Colonic mucosa (tissue), 4 donors: Measurements from ENCODE around the gene SNX32. TPM values are rescaled to one million over a fixed set of nuclear protein-coding genes. Genes with fewer than 3 reads are reported as not detected.

Experiments
- DNase-seq: peaks from one replicate; pipeline ENCODE4 v3.0.0-alpha.2; 2020
- H3K27ac ChIP-seq: fragments of 200-600 bp; one replicate; pipeline ENCODE4 v1.8.0; 2021
- H3K27me3 ChIP-seq: fragments of 200-600 bp; one replicate; pipeline ENCODE4 v1.8.0; 2021
- H3K36me3 ChIP-seq: fragments of 200-600 bp; one replicate; pipeline ENCODE4 v1.8.0; 2021
- H3K4me1 ChIP-seq: fragments of 200-600 bp; one replicate; pipeline ENCODE4 v1.8.0; 2021; ENCODE audit warnings: mild to moderate bottlenecking
- H3K4me3 ChIP-seq: fragments of 200-600 bp; one replicate; pipeline ENCODE4 v1.8.0; 2021
- H3K9ac ChIP-seq, 2 donors: one replicate each; pipeline ENCODE4 v1.7.0; 2013; ENCODE audit warnings: control low read depth in 2 of 2, low read depth in 2 of 2, low read length in 2 of 2
- H3K9me3 ChIP-seq: fragments of 200-600 bp; one replicate; pipeline ENCODE4 v1.8.0; 2021
- intact Hi-C: fragments of 100-400 bp; cut with DNase I; formaldehyde crosslinking; loops from one replicate; pipeline ENCODE4 v1.14.1; 2022
- total RNA-seq, 2 donors: library from RNA; stranded (reverse); fragmentation: NEBNext Ultra II Directional in 1 of 2; extraction: Animal tissue kit (Norgen Biotek cat#: 25700) in 1 of 2; gene quantifications; one replicate each; pipeline ENCODE4 v1.2.1, GENCODE V29; 2021
- TF ChIP-seq, protein P1 (sequence below): fragments of 200-600 bp; IDR thresholded peaks from one replicate; pipeline ENCODE4 v1.8.0; 2022; ENCODE audit warnings: antibody characterized with exemption, mild to moderate bottlenecking
- donor health status: healthy.
- donor health status: DM: no; HTN: no; CAD: no.
- donor health status: DM: no; HTN: no; CAD: no.

SNX32 gene
- total RNA-seq, 2 donors from 2014 or later = 1.6 to 1.9 TPM

DNA sequence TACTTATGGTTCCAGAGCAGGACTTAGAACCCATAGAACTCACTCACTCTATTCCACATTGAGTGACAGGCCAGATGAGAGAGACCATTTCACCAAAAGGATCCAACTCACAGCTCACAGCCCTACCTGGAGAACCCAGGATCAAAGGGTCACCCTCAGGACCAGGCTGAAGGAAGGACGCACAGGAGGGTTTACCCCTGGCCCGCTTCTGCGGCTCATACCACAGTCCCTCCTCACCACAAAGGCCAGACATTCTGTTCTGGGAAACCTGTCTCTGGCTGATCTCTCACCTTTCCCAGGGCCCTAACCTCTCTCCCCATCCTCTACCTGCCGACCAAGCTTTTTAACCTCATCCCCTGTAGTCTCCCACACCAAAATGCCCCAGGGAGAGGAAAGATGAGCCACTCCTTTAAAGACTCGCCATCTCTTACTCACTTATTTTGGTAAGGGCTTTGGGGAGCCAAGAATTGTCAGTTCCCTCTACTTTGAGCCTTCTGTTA lies 61.8 kb downstream of the SNX32 start:
- Histone ChIP-seq H3K27me3 (no peaks in the 10 kb centered on the region), H3K9ac (no peak overlapping the region), H3K4me1 (peaks cover 9% of the 10 kb centered on the region), H3K27ac (no peak overlapping the region), H3K9me3 (no peaks in the 10 kb centered on the region), H3K36me3 (no peaks in the 10 kb centered on the region), H3K4me3 (no peak overlapping the region)
- intact Hi-C loops = no loop called here
- TF ChIP-seq, protein P1, sequence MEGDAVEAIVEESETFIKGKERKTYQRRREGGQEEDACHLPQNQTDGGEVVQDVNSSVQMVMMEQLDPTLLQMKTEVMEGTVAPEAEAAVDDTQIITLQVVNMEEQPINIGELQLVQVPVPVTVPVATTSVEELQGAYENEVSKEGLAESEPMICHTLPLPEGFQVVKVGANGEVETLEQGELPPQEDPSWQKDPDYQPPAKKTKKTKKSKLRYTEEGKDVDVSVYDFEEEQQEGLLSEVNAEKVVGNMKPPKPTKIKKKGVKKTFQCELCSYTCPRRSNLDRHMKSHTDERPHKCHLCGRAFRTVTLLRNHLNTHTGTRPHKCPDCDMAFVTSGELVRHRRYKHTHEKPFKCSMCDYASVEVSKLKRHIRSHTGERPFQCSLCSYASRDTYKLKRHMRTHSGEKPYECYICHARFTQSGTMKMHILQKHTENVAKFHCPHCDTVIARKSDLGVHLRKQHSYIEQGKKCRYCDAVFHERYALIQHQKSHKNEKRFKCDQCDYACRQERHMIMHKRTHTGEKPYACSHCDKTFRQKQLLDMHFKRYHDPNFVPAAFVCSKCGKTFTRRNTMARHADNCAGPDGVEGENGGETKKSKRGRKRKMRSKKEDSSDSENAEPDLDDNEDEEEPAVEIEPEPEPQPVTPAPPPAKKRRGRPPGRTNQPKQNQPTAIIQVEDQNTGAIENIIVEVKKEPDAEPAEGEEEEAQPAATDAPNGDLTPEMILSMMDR = no peak
- DNase-seq = no peak

DNA sequence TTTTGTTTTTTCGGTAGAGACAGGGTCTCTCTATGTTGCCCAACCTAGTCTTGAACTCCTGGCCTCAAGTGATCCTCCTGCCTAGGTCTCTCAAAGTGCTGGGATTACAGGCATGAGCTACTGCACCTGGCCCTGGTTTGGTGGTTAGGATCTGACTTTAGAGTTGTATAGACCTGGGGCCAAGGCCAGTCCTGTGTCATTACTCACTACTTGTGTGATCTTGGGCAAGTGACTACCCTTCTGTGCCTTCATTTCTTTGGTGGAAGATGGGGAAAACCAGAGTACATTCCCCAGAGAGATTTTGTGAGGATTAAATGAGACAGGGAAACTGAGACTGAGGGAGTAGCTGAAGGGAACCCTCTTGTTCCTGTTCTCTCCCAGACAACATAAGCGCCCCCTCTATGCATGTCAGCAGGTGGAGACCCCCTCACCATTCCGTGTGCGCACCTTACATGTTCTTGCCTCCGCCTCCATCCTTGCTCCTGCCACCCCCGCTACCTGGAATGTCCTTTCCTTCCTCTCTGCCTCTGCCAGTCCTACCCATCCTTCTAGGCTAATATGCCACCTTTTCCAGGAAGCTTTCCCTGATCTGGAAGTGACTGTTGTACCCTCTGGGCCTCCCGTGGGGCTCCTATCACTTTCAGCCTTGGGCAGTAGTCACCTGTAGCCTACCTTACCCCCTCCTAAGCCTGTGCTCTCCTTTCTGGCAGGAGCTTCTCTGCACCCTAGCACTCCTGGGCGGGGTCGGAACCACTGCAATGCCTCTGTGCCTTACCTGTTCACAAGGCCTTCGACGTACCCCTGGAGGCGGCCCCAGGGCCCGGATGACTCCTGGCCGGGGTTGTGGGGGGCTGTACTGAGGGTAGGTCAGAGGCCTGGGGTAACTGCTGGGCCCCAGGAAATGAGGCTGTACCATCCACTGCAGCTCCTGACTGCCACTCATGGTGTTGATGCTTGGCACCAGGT lies 62.6 kb downstream of the SNX32 start:
- no peak for DNase-seq
- Histone ChIP-seq H3K9ac (no peak overlapping the region), H3K36me3 (no peaks in the 10 kb centered on the region), H3K27ac (no peak overlapping the region), H3K27me3 (no peaks in the 10 kb centered on the region), H3K9me3 (no peaks in the 10 kb centered on the region), H3K4me3 (no peak overlapping the region), H3K4me1 (peaks cover 9% of the 10 kb centered on the region)
- TF ChIP-seq, protein P1 = no peak
- intact Hi-C loops = no loop called here

DNA sequence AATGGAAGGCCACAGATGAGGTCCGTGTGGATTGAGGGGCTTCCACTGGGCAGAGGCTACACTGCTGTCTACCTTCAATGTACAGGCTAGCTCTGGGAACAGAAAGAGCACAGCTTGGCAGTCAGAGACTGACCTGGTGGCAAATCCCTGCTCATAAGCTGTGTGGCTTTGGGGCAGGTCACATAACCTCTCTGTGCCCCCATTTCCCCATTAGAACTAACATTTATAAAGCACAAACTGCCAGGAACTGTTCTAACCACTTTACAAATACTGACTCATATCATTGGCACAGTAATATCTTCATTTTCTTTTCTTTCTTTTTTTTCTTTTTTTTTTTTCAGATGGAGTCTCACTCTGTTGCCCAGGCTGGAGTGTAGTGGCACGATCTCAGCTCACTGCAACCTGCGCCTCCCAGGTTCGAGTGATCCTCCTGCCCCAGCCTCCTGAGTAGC lies 63.3 kb downstream of the SNX32 start:
- H3K4me3 ChIP-seq = no peak overlapping the region
- no peak overlapping the region for H3K27ac ChIP-seq
- H3K9me3 ChIP-seq = no peaks in the 10 kb centered on the region
- TF ChIP-seq, protein P1 = no peak
- no peak for DNase-seq
- intact Hi-C loops = no loop called here
- H3K36me3 ChIP-seq = no peaks in the 10 kb centered on the region
- no peaks in the 10 kb centered on the region for H3K27me3 ChIP-seq
- H3K9ac ChIP-seq = no peak overlapping the region
- H3K4me1 ChIP-seq = peaks cover 9% of the 10 kb centered on the region

DNA sequence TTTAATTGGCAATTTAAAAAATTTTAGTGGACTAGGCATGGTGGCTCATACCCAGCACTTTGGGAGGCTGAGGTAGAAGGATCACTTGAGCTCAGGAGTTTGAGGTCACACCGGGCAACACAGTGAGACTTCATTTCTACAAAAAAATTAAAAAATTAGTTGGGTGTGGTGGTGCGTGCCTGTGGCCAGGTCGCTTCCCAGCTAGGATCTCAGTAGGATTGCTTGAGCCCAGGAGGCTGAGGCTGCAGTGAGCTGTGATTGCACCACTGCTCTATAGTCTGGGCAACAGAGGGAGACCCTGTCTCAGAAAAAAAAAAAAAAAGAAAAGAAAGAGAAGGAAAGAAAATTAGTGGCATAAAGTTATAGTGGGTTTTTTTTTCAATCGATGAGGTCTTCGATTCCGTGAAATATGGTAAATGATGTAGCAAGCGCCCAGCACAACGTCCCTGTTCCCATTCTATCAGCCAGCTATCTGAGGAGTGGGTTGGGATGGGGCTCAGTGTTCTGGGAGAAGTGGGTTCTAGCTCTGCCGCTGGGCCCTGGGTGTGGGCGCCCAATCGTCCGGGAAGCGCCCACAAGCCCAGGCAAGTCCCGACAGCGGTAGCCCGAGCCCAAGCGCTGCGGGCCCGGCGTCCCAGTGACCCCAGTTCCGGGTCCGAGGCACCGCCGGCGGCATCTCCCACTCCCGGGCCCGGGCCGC lies 65.0 kb downstream of the SNX32 start:
- TF ChIP-seq, protein P1 = no peak
- no peak for DNase-seq
- Histone ChIP-seq H3K4me1 (peaks cover 9% of the 10 kb centered on the region), H3K9me3 (no peaks in the 10 kb centered on the region), H3K36me3 (no peaks in the 10 kb centered on the region), H3K9ac (peak overlapping the region; percentile 24 to 40), H3K27me3 (no peaks in the 10 kb centered on the region), H3K4me3 (peak overlapping the region; percentile 53), H3K27ac (no peak overlapping the region)
- intact Hi-C loops = no loop called here

DNA sequence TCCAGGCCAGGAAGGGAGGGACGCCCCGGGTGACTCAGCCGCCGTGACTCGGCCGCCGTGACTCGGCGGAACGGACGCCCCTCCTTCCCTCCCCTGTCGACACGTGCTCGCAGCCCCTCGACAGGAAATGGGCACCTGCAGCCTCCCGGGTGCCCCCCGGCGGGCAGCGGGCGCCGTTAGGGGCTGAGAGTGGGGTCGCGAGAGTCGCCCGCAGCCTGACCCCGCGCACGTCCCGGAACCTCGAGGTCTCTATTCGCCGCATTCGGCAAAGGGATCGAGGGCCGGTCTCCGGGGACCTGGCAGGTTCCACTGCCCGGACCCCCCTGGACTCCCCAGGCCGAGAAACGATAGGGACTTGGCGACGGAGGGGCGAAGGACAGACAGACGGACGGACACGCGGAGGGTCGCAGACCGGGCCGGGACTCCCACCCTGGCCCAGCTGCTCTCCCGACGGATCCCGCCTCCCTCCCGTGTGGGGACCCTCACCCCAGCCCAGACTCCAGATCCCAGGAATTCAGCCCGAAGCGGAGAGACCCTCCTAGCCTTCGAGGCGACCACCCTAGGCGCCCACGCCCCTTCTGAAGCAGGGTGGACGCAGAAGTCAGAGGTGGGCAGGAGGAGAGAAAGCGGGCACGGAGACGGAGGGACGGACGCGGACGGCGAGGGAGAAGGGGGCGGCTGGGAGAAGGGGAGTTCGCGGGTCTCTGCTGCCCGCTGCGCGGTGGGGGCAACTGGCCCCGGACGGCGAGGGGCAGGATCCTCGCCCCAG lies 65.8 kb downstream of the SNX32 start:
- no peaks in the 10 kb centered on the region for H3K9me3 ChIP-seq
- intact Hi-C loops = no loop called here
- H3K36me3 ChIP-seq = no peaks in the 10 kb centered on the region
- peak overlapping the region; percentile 51 for H3K9ac ChIP-seq
- no peaks in the 10 kb centered on the region for H3K27me3 ChIP-seq
- H3K27ac ChIP-seq = peak overlapping the region; percentile 34
- peak; percentile 57 for DNase-seq
- TF ChIP-seq, protein P1 = no peak
- peaks cover 9% of the 10 kb centered on the region for H3K4me1 ChIP-seq
- peak overlapping the region; percentile 53 for H3K4me3 ChIP-seq
